Nephron (organoid): ENCODE data around the gene CCKAR.

Experiments used
- H3K27ac Mint-ChIP-seq, 3 experiments: 2 replicates each; pipeline ENCODE4 v1.8.0; 2020; ENCODE audit warnings: mixed read lengths in 3 of 3, mild to moderate bottlenecking in 2 of 3, moderate library complexity in 1 of 3
- H3K27me3 Mint-ChIP-seq: 2 replicates; pipeline ENCODE4 v1.8.0; 2021; ENCODE audit warnings: low read depth, mild to moderate bottlenecking, moderate library complexity, mixed read lengths
- H3K36me3 Mint-ChIP-seq: 2 replicates; pipeline ENCODE4 v1.8.0; 2020; ENCODE audit warnings: low read depth, mixed read lengths
- H3K4me1 Mint-ChIP-seq: 2 replicates; pipeline ENCODE4 v1.8.0; 2020; ENCODE audit warnings: mixed read lengths
- H3K4me3 Mint-ChIP-seq, 3 experiments: 2 replicates each; pipeline ENCODE4 v1.8.0; 2020; ENCODE audit warnings: mild to moderate bottlenecking in 3 of 3, mixed read lengths in 3 of 3, moderate library complexity in 2 of 3
- H3K9me3 Mint-ChIP-seq: 2 replicates; pipeline ENCODE4 v1.8.0; 2020; ENCODE audit warnings: mixed read lengths
- TF ChIP-seq, protein P1 (sequence below), 3 experiments: fragments of 200-600 bp; sonication (generic); IDR thresholded peaks; one replicate each; pipeline ENCODE4 v1.5.0; 2021; ENCODE audit warnings: antibody characterized with exemption in 3 of 3; ENCODE audit not compliant: unreplicated experiment in 3 of 3

Gene CCKAR

GRCh38 chr4:26476545-26476944 lies 13.7 kb downstream of the CCKAR start:
- Mint-ChIP-seq H3K9me3 (no peaks in the 10 kb centered on the region), H3K4me3 (no peak overlapping the region), H3K27ac (no peak overlapping the region), H3K27me3 (peaks cover 14% of the 10 kb centered on the region), H3K4me1 (peaks cover 18% of the 10 kb centered on the region), H3K36me3 (no peaks in the 10 kb centered on the region)
- TF ChIP-seq, protein P1, sequence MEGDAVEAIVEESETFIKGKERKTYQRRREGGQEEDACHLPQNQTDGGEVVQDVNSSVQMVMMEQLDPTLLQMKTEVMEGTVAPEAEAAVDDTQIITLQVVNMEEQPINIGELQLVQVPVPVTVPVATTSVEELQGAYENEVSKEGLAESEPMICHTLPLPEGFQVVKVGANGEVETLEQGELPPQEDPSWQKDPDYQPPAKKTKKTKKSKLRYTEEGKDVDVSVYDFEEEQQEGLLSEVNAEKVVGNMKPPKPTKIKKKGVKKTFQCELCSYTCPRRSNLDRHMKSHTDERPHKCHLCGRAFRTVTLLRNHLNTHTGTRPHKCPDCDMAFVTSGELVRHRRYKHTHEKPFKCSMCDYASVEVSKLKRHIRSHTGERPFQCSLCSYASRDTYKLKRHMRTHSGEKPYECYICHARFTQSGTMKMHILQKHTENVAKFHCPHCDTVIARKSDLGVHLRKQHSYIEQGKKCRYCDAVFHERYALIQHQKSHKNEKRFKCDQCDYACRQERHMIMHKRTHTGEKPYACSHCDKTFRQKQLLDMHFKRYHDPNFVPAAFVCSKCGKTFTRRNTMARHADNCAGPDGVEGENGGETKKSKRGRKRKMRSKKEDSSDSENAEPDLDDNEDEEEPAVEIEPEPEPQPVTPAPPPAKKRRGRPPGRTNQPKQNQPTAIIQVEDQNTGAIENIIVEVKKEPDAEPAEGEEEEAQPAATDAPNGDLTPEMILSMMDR (IDR thresholded peaks at IDR 0.05; ENCODE audit: unreplicated experiment in 3 of 3), result no peak

GRCh38 chr4:26475716-26476115 lies 14.6 kb downstream of the CCKAR start:
- Mint-ChIP-seq H3K36me3 (no peaks in the 10 kb centered on the region), H3K4me1 (peaks cover 22% of the 10 kb centered on the region), H3K27ac (no peak overlapping the region), H3K9me3 (no peaks in the 10 kb centered on the region), H3K4me3 (no peak overlapping the region), H3K27me3 (peaks cover 11% of the 10 kb centered on the region)
- TF ChIP-seq, protein P1 (IDR thresholded peaks at IDR 0.05; ENCODE audit: unreplicated experiment in 3 of 3), result no peak

DNA sequence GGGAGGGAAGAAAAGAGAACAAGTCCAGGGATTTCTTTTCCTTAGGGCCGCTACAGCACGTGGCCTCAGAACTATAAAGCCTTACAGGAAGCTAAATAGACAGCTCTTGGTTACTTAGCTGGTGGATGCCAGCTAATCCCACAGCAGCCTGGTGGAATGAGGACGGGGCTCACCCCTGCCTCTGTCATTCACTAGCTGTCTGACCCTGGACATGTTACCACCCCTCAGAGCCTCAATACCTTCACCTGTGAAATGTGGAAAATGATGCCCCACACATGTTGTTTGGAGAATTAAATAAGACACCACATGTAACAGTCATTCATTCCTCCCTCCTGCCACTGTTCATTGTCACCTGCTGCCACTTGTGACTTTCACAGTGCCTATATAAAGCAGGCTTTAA lies 15.7 kb downstream of the CCKAR start:
- H3K9me3 Mint-ChIP-seq, result no peaks in the 10 kb centered on the region
- H3K36me3 Mint-ChIP-seq, result no peaks in the 10 kb centered on the region
- TF ChIP-seq, protein P1 (IDR thresholded peaks at IDR 0.05; ENCODE audit: unreplicated experiment in 3 of 3), result no peak
- H3K27ac Mint-ChIP-seq, result peak overlapping the region in 1 of 3 experiments; percentile 21
- peaks cover 11% of the 10 kb centered on the region for H3K27me3 Mint-ChIP-seq
- peaks cover 18% of the 10 kb centered on the region for H3K4me1 Mint-ChIP-seq
- no peak overlapping the region for H3K4me3 Mint-ChIP-seq

- peaks cover 11% of the 10 kb centered on the region for H3K27me3 Mint-ChIP-seq
- no peak overlapping the region for H3K27ac Mint-ChIP-seq
- TF ChIP-seq, protein P1 (IDR thresholded peaks at IDR 0.05; ENCODE audit: unreplicated experiment in 3 of 3), result no peak
- H3K4me1 Mint-ChIP-seq, result peaks cover 14% of the 10 kb centered on the region
- no peak overlapping the region for H3K4me3 Mint-ChIP-seq
- H3K36me3 Mint-ChIP-seq, result no peaks in the 10 kb centered on the region
- H3K9me3 Mint-ChIP-seq, result no peaks in the 10 kb centered on the region
These were observed 16.4 kb downstream of the CCKAR start for GRCh38 chr4:26473893-26474292.

DNA sequence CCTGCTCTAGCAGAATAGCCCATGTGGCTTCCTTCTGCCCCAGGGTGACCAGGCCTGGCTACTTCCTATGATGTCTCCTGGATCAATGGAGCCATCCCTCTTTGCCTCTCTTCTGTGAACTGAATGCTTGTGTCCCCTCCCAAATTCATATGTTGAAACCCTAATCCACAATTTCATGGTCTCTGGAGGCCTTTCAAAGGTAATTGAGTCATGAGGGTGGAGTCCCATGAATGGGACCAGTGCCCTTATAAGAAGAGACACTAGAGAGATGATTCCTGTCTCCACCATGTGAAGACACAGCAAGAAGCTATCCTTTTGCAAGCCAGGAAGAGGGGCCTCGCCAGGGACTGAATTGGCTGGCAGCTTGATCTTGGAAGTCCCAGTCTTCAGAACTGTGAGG lies 18.4 kb downstream of the CCKAR start:
- TF ChIP-seq, protein P1 (IDR thresholded peaks at IDR 0.05; ENCODE audit: unreplicated experiment in 3 of 3), result no peak
- H3K36me3 Mint-ChIP-seq, result no peaks in the 10 kb centered on the region
- H3K27me3 Mint-ChIP-seq, result peaks cover 3% of the 10 kb centered on the region
- no peak overlapping the region for H3K4me3 Mint-ChIP-seq
- H3K9me3 Mint-ChIP-seq, result no peaks in the 10 kb centered on the region
- no peak overlapping the region for H3K27ac Mint-ChIP-seq
- H3K4me1 Mint-ChIP-seq, result peaks cover 11% of the 10 kb centered on the region

DNA sequence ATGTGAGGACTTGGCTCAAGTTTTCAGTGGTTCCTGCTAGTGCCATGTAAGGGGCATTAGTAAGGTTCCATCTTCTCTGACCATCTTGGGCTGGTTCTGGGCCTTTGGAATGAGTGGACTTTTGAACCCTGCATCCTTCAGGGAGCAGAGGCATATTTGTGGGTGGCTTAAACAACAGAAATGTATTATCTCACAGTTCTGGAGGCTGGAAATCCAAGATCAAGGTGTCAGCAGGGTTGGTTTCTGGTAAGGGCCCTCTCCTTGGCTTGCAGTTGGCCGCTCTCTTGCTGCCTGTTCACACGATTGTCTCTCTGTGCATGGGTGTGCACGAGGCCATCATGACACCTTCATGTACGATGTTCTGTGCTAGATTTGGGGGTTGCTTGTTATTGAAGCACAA lies 21.3 kb downstream of the CCKAR start:
- TF ChIP-seq, protein P1 (IDR thresholded peaks at IDR 0.05; ENCODE audit: unreplicated experiment in 3 of 3), result no peak
- H3K4me3 Mint-ChIP-seq, result no peak overlapping the region
- no peaks in the 10 kb centered on the region for H3K36me3 Mint-ChIP-seq
- peaks cover 12% of the 10 kb centered on the region for H3K9me3 Mint-ChIP-seq
- H3K4me1 Mint-ChIP-seq, result peaks cover 11% of the 10 kb centered on the region
- H3K27me3 Mint-ChIP-seq, result peaks cover 4% of the 10 kb centered on the region
- no peak overlapping the region for H3K27ac Mint-ChIP-seq
